Neural crest cell (in vitro differentiated cells): ENCODE data around the gene EFCAB12. TPM values are rescaled to one million over a fixed set of nuclear protein-coding genes. Genes with fewer than 3 reads are reported as not detected.

ENCODE experiments used
- DNase-seq: peaks from one replicate; pipeline ENCODE4 v3.0.0; 2021; ENCODE audit warnings: low read depth, mixed read lengths, low spot score
- H3K27ac Mint-ChIP-seq: one replicate; pipeline ENCODE4 v1.8.0; 2021; ENCODE audit warnings: mild to moderate bottlenecking, mixed read lengths; ENCODE audit not compliant: unreplicated experiment
- H3K27me3 Mint-ChIP-seq: 2 replicates; pipeline ENCODE4 v1.8.0; 2021; ENCODE audit warnings: low read depth, mild to moderate bottlenecking, mixed read lengths
- H3K36me3 Mint-ChIP-seq: 2 replicates; pipeline ENCODE4 v1.8.0; 2021; ENCODE audit warnings: low read depth, mild to moderate bottlenecking, mixed read lengths
- H3K4me1 Mint-ChIP-seq: 2 replicates; pipeline ENCODE4 v1.8.0; 2021; ENCODE audit warnings: mixed read lengths
- H3K4me3 Mint-ChIP-seq: one replicate; pipeline ENCODE4 v1.8.0; 2021; ENCODE audit warnings: mild to moderate bottlenecking, mixed read lengths
- H3K9me3 Mint-ChIP-seq: 2 replicates; pipeline ENCODE4 v1.8.0; 2021; ENCODE audit warnings: mixed read lengths
- CTCF ChIP-seq: fragments of 200-600 bp; sonication (generic); conservative IDR thresholded peaks from 2 replicates; pipeline ENCODE4 v1.5.0; 2021; ENCODE audit warnings: antibody characterized with exemption, mild to moderate bottlenecking
- total RNA-seq: library from RNA; stranded (reverse); gene quantifications from 2 replicates; pipeline ENCODE4 v1.2.1, GENCODE V29; 2021

The EFCAB12 gene
- total RNA-seq, 1 donor from 2014 or later = 3.1 TPM

GRCh38 chr3:129421236-129421883 lies 7.1 kb downstream of the EFCAB12 start:
- Mint-ChIP-seq H3K36me3 (peaks cover 2% of the 10 kb centered on the region), H3K4me3 (no peak overlapping the region), H3K27me3 (no peaks in the 10 kb centered on the region), H3K4me1 (peaks cover 40% of the 10 kb centered on the region), H3K9me3 (no peaks in the 10 kb centered on the region), H3K27ac (no peak overlapping the region)
- no peak for DNase-seq
- TF ChIP-seq CTCF = no peak

- no peaks in the 10 kb centered on the region for H3K27me3 Mint-ChIP-seq
- H3K4me1 Mint-ChIP-seq = peaks cover 23% of the 10 kb centered on the region
- no peak for TF ChIP-seq CTCF
- no peak overlapping the region for H3K27ac Mint-ChIP-seq
- no peak overlapping the region for H3K4me3 Mint-ChIP-seq
- no peak for DNase-seq
- H3K36me3 Mint-ChIP-seq = peaks cover 2% of the 10 kb centered on the region
- no peaks in the 10 kb centered on the region for H3K9me3 Mint-ChIP-seq
Measured at GRCh38 chr3:129419476-129419875, 9.0 kb downstream of the EFCAB12 start.

GRCh38 chr3:129418041-129418973 lies 10.1 kb downstream of the EFCAB12 start:
- H3K9me3 Mint-ChIP-seq = no peaks in the 10 kb centered on the region
- no peak for TF ChIP-seq CTCF
- no peak for DNase-seq
- peaks cover 13% of the 10 kb centered on the region for H3K4me1 Mint-ChIP-seq
- no peak overlapping the region for H3K27ac Mint-ChIP-seq
- H3K36me3 Mint-ChIP-seq = peaks cover 2% of the 10 kb centered on the region
- no peak overlapping the region for H3K4me3 Mint-ChIP-seq
- no peaks in the 10 kb centered on the region for H3K27me3 Mint-ChIP-seq

GRCh38 chr3:129417326-129417725 lies 11.1 kb downstream of the EFCAB12 start:
- Mint-ChIP-seq H3K27ac (no peak overlapping the region), H3K4me1 (peaks cover 19% of the 10 kb centered on the region), H3K4me3 (no peak overlapping the region), H3K9me3 (no peaks in the 10 kb centered on the region), H3K27me3 (no peaks in the 10 kb centered on the region), H3K36me3 (peaks cover 2% of the 10 kb centered on the region)
- TF ChIP-seq CTCF = no peak
- no peak for DNase-seq

- H3K27ac Mint-ChIP-seq = no peak overlapping the region
- TF ChIP-seq CTCF = no peak
- H3K4me3 Mint-ChIP-seq = no peak overlapping the region
- H3K27me3 Mint-ChIP-seq = no peaks in the 10 kb centered on the region
- H3K9me3 Mint-ChIP-seq = no peaks in the 10 kb centered on the region
- H3K36me3 Mint-ChIP-seq = peaks cover 2% of the 10 kb centered on the region
- H3K4me1 Mint-ChIP-seq = peaks cover 19% of the 10 kb centered on the region
- no peak for DNase-seq
Measured at GRCh38 chr3:129416415-129416814, 12.0 kb downstream of the EFCAB12 start.
